ENCODE results near the gene ACOT8.

DNA sequence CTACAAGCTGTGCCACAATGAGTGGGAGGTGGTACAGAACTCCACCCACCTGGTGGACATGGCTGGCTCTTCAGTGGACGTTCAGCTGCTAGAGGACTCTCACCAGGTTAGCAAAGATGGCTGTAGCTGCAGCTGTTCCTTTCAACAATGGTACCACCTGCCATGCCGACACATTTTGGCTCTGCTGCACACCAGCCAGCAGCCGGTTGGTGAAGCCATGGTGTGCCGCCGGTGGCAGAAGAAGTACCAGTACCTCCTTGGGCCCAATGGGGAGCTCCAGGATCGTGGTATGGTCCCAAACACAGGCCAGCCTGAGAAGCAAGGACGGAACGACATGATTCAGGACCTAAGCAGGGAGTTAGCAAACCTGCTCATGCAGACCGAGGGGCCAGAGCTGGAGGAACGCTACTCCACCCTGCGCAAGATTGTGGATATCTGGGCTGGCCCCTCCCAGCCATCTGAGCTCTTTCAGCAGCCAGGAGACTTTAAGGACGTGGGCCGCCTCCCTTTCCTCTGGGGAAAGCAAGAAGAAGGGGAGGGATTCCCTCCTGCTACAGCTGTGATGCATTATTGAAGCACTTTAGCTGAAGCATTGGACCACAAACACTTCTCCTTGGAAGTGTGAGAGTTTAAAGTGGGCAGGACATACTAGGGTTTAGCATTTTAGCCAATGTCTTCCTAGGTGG, 21.0 kb upstream of the ACOT8 start:
- TF ChIP-seq EZH2 (IDR thresholded peaks at IDR 0.05; ENCODE audit: insufficient read depth, poor library complexity, severe bottlenecking) (no peak), EZH2phosphoT487 (IDR thresholded peaks at IDR 0.05; ENCODE audit: insufficient read depth, low read depth) (no peak)

All from GM23248 (cell line).